Measurements from ENCODE around the gene ASPDH. TPM values are rescaled to one million over a fixed set of nuclear protein-coding genes. Genes with fewer than 3 reads are reported as not detected.

ASPDH gene
- total RNA-seq, 1 experiment from 2014 or later: not detected

DNA sequence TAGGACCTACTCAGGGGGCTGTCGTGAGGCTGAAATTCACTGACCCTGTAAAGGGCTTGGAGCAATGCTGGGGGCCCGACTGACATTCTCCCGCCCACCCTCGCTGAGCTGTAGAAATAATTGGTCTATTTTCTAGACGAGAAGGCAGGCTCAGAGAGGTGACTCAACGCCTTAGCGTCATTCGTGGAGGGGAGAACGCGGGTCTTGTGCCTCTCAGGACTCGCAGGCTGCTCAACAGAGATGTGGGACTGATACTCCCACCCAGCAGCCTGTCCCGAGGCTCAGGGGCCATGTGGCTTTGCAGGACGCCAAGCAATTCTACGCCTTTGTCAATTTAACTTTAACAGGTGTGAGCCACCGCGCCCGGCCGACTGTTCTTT, 23.6 kb upstream of the ASPDH start:
- intact Hi-C loops (cut with micrococcal nuclease): loop anchor here (1.0 to 5.0 kb wide), 2 partner anchors 246 to 385 kb away; no protein-coding TSS in a partner anchor
- no peaks in the 10 kb centered on the region for H3K4me1 Mint-ChIP-seq (ENCODE audit: insufficient read depth, unreplicated experiment)
- CTCF ChIA-PET: interaction anchor here (0.5 to 2.8 kb wide), 20 partner anchors 9 to 389 kb away, joined by 3 to 21 read pairs (median 4); no protein-coding TSS in a partner anchor
- no peak overlapping the region for H3K4me3 Mint-ChIP-seq (ENCODE audit: unreplicated experiment)
- TF ChIP-seq, protein P1, sequence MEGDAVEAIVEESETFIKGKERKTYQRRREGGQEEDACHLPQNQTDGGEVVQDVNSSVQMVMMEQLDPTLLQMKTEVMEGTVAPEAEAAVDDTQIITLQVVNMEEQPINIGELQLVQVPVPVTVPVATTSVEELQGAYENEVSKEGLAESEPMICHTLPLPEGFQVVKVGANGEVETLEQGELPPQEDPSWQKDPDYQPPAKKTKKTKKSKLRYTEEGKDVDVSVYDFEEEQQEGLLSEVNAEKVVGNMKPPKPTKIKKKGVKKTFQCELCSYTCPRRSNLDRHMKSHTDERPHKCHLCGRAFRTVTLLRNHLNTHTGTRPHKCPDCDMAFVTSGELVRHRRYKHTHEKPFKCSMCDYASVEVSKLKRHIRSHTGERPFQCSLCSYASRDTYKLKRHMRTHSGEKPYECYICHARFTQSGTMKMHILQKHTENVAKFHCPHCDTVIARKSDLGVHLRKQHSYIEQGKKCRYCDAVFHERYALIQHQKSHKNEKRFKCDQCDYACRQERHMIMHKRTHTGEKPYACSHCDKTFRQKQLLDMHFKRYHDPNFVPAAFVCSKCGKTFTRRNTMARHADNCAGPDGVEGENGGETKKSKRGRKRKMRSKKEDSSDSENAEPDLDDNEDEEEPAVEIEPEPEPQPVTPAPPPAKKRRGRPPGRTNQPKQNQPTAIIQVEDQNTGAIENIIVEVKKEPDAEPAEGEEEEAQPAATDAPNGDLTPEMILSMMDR (IDR thresholded peaks at IDR 0.05; ENCODE audit: unreplicated experiment): no peak
- POLR2A ChIA-PET: interaction anchor here (0.6 kb wide), 1 partner anchor 848 kb away, joined by 3 read pairs; no protein-coding TSS in a partner anchor
- H3K9me3 Mint-ChIP-seq (ENCODE audit: unreplicated experiment): peaks cover 14% of the 10 kb centered on the region
- H3K27me3 Mint-ChIP-seq (ENCODE audit: insufficient read depth, unreplicated experiment): no peaks in the 10 kb centered on the region
- no peak for DNase-seq (ENCODE audit: unreplicated experiment)
- BruUV-seq (replicated peaks): no TSS peak
- H3K27ac Mint-ChIP-seq (ENCODE audit: low read depth, unreplicated experiment): no peak overlapping the region
- no peaks in the 10 kb centered on the region for H3K36me3 Mint-ChIP-seq (ENCODE audit: insufficient read depth, unreplicated experiment)

DNA sequence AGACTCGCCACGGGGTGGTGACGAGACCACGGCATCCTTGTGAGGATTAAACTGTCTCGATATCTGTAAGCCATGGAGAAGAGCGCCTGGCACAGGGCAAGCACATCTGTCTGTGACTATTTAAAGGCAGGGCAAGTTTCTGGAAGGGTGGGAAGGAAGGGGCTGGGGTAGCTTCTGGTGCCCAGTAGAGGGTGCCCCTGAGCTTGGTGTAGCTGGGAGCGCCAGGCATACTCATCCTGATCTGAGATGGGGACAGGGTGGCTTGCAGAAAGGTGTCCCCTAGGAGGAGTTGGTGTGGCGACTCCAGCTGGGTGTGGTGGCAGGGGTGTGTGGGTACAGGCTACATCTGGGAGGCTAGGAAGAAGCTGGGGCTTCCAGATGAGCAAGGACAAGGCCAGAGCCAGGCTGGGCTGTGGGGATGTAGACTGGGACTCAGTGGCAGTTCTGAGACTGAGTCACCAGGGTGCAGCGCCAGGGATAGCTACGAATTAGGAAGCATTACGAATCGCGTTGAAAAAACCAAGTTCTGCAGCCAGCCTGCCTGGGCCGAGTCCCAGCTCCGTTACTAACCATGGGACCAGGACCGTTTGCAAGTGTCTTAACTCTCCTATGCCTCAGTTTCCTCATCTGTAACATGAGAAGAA, 23.1 kb upstream of the ASPDH start:
- ChIA-PET POLR2A (interaction anchor here (0.6 kb wide), 1 partner anchor 848 kb away, joined by 3 read pairs; no protein-coding TSS in a partner anchor), CTCF (interaction anchor here (0.5 to 2.8 kb wide), 18 partner anchors 9 to 389 kb away, joined by 3 to 21 read pairs (median 4); no protein-coding TSS in a partner anchor)
- H3K27ac Mint-ChIP-seq (ENCODE audit: low read depth, unreplicated experiment): no peak overlapping the region
- no peak for DNase-seq (ENCODE audit: unreplicated experiment)
- no TSS peak for BruUV-seq (replicated peaks)
- H3K27me3 Mint-ChIP-seq (ENCODE audit: insufficient read depth, unreplicated experiment): no peaks in the 10 kb centered on the region
- no peaks in the 10 kb centered on the region for H3K4me1 Mint-ChIP-seq (ENCODE audit: insufficient read depth, unreplicated experiment)
- peaks cover 17% of the 10 kb centered on the region for H3K9me3 Mint-ChIP-seq (ENCODE audit: unreplicated experiment)
- TF ChIP-seq, protein P1 (IDR thresholded peaks at IDR 0.05; ENCODE audit: unreplicated experiment): no peak
- no peaks in the 10 kb centered on the region for H3K36me3 Mint-ChIP-seq (ENCODE audit: insufficient read depth, unreplicated experiment)
- no peak overlapping the region for H3K4me3 Mint-ChIP-seq (ENCODE audit: unreplicated experiment)
- intact Hi-C loops (cut with micrococcal nuclease): loop anchor here (1.0 to 5.0 kb wide), 2 partner anchors 247 to 386 kb away; no protein-coding TSS in a partner anchor

DNA sequence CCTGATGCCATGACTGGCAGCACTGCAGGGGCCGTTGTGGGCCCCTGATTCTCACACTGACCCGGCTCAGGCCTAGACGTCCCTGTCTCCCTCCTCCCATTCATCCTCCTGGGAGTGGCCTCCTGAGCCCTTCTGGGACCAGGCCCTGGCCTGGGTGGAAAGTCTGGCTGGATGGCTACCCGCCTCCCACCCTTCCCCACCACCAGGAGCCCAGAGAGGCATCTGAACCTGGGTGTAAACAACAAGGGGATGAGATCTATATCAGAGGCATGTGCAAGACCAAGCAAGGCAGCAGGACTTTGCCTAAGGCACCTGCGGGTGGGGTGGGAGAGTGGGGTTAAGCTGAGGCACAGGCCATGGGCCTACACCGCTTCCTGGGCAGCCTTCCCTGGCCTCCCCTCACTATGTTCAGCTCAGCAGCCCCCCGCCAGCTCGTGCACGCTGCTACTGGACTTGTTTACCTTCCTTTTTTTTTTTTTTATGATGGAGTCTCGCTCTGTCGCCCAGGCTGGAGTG, 22.0 kb upstream of the ASPDH start:
- Mint-ChIP-seq H3K9me3 (ENCODE audit: unreplicated experiment) (peaks cover 17% of the 10 kb centered on the region), H3K4me3 (ENCODE audit: unreplicated experiment) (no peak overlapping the region), H3K36me3 (ENCODE audit: insufficient read depth, unreplicated experiment) (no peaks in the 10 kb centered on the region), H3K4me1 (ENCODE audit: insufficient read depth, unreplicated experiment) (no peaks in the 10 kb centered on the region), H3K27me3 (ENCODE audit: insufficient read depth, unreplicated experiment) (no peaks in the 10 kb centered on the region), H3K27ac (ENCODE audit: low read depth, unreplicated experiment) (no peak overlapping the region)
- CTCF ChIA-PET: interaction anchor here (0.6 to 1.4 kb wide), 5 partner anchors 11 to 265 kb away, joined by 3 to 5 read pairs (median 3); partner anchors contain the start of gene JOSD2
- TF ChIP-seq, protein P1 (IDR thresholded peaks at IDR 0.05; ENCODE audit: unreplicated experiment): no peak
- DNase-seq (ENCODE audit: unreplicated experiment): no peak
- no TSS peak for BruUV-seq (replicated peaks)
- intact Hi-C loops (cut with micrococcal nuclease): loop anchor here (5.0 kb wide), 1 partner anchor 387 kb away; no protein-coding TSS in a partner anchor
- POLR2A ChIA-PET: no interaction called here

DNA sequence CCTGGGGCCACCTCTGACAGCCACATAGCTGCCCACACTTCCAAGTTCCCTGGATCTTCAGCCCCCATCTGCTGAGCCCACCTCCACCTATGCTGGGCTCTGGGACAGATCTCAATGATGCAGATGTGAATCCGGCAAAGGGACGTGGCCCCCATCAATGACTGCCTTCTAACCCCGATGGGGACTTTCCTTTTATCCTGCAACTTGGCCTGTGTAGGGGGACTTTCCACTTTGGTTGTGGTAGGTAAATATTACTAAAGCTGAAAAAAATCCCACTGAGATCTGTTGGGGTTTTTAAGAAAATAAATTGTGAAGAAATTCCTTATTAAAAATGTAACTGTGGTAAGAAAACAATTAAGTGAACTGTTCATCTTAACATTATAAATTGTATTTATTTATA, 20.8 kb upstream of the ASPDH start:
- POLR2A ChIA-PET: interaction anchor here (0.9 kb wide), 1 partner anchor 249 kb away, joined by 3 read pairs; no protein-coding TSS in a partner anchor
- CTCF ChIA-PET: interaction anchor here (0.5 to 1.3 kb wide), 5 partner anchors 9 to 387 kb away, joined by 3 to 5 read pairs (median 3); no protein-coding TSS in a partner anchor
- H3K4me3 Mint-ChIP-seq (ENCODE audit: unreplicated experiment): no peak overlapping the region
- no peaks in the 10 kb centered on the region for H3K27me3 Mint-ChIP-seq (ENCODE audit: insufficient read depth, unreplicated experiment)
- DNase-seq (ENCODE audit: unreplicated experiment): no peak
- no TSS peak for BruUV-seq (replicated peaks)
- H3K4me1 Mint-ChIP-seq (ENCODE audit: insufficient read depth, unreplicated experiment): no peaks in the 10 kb centered on the region
- intact Hi-C loops (cut with micrococcal nuclease): no loop called here
- no peaks in the 10 kb centered on the region for H3K36me3 Mint-ChIP-seq (ENCODE audit: insufficient read depth, unreplicated experiment)
- H3K9me3 Mint-ChIP-seq (ENCODE audit: unreplicated experiment): peaks cover 17% of the 10 kb centered on the region
- H3K27ac Mint-ChIP-seq (ENCODE audit: low read depth, unreplicated experiment): no peak overlapping the region
- TF ChIP-seq, protein P1 (IDR thresholded peaks at IDR 0.05; ENCODE audit: unreplicated experiment): no peak
